NCI-H1436 treated with DMSO at 0.1 percent for 48 hours (cell line): ENCODE data around the gene MXD1.

Experiments used
- DNase-seq: peaks from one replicate; lab custom pipeline; 2025; lab: John Stamatoyannopoulos, UW

The MXD1 gene

DNA sequence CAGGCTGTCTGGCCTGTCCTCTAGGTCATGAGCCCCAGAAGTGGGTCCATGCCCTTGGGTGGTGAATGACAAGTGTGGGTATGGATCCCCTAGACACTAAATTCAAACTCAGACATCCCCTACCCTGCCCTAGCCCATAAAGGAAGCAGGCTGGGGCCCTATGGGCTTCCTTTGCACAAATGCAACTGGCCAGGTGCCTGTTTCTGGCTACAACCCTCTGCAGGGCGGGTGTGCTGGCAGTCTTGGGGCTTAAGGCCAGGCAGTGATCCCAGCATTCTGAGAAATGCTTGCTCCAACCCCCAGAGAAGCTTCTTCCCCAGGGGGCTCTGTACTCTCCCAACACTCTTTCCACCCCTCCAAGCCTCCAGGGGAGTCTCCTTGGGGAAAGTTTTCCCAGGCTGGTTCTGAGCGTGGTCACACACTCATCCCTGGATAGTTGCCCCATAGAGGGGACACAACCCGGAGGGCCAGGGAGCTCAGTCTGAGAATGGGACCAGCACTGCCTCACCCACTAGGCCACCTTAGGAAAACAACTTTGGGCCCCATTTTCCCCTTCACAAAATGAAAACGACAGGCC, 63.1 kb downstream of the MXD1 start:
- DNase-seq, result no peak

DNA sequence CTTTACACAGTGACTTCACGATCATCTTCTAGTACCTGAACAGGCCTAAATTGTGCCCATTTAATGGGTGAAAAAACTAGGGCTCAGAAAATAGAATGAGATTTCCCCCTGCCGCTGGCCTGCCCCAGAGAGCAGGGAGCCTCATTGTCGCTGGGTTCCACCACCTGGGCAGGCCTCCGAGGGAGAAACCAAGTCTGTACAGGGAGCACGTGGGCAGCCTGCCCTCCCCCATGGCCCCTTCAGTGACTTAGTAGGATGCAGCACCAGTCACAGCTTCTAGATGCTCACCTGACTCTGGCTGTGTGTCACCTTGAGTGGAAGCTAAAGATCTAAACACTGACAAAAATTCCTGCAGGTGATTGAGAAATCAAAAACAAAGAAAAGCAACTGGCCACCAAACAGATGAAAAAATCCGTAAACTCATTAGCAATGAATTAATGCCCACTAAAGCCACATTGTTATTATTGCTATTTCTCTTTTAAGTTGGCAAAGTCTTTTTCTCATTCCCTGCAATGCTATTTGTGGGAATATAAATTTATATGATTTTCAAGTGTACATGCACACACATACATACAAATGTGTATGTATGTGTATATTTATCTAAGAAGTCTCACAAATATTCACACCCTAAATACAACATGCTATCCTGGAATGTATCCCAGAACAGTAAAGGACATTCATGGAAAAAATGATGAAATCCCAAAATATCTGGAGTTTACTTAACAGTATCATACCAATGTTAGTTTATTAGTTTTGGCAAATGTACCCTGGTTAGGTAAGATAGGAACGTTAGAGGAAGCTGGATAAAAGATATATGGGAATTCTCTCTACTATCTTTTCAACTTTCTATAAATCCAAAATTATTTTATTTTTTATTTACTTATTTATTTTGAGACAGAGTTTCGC, 65.2 kb downstream of the MXD1 start:
- DNase-seq, result no peak

DNA sequence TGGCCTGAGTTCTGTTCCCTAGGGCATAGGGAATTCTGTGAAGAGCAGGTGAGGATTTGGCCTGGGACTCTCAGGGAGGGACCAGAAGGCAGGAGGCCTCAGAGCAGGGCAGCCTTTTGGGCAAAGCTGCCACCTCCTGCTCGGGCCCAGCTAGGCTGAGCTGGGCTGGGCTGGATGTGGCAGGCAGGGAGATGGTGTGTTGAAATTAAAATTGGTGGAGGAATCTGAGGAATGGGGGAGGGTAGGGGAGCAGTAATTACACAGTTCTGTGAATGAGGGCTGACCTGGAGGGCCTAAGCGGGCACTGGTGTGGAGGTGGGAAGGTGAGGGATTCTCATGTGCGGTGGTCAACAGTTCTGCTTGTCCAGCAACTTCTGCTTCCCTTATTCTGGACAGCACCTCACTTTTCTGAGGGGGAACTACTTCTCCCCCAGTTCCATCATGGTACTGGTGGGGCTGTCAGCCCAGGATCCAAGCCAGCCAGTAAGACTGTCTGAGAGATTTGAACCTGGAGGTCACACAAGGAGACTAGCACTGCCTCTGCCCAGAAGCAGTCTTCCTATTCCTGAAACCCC, 68.6 kb downstream of the MXD1 start:
- no peak for DNase-seq

GRCh38 chr2:69985216-69985615, 70.3 kb downstream of the MXD1 start:
- no peak for DNase-seq

GRCh38 chr2:69985688-69986087, 70.8 kb downstream of the MXD1 start:
- DNase-seq, result no peak

DNA sequence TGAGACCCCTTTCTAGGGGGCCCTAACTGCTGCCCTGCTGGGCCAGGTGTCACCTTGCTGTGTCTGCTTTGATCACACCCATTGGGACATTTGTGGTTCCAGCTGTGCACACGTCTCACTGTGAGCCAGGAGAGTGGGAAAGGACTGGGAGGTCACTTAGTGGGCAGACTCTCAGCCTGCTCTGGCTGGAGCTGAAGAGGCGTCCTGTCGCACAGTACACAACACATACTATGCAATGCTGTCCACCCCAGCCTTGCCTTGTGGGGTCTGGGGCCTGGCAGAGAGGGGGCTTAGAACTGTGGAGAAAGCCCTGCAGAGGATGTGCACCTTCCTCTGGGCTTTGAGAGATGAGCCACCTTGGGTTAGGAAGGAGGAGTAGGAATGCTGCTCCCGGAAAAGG, 71.8 kb downstream of the MXD1 start:
- no peak for DNase-seq

DNA sequence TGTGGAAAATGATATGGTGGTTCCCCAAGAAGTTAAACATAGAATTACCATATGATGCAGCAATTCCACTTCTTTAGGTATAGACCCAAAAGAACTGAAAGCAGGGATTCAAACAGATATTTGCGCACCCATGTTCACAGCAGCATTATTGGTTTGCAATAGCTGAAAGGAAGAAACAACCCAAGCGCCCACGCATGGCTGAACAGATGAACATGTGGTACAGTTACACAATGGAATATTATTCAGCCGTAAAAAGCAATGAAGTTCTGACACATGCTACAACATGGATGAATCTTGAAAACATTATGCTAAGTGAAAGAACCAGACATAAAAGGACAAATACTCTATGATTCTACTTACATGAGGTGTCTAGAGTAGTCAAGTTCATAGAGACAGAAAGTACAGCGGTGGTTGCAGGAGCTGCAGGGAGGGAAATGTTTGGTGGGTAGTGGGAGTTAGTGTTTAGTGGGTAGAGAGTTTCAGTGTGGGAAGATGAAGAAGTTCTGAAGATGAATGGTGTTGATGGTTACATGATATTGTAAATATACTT, 73.3 kb downstream of the MXD1 start:
- DNase-seq, result no peak

DNA sequence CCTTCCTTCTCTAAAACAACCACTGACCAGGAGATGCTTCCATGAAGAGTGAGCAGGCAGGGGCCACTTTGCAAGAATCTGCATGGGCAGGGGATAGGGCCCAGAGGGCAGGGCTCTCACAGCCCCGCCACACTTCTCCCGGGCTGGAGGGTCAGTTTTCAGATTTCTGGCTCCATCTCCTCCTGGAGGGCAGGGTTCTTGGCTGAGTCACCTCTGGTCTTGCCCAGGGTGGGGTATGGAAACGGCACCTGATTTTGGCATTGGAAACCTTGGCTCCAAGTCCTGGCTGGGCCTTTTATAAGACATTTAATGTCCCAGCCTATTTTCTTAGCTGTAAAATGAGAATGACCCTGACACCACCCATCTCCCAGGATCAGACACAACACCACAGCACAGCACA, 74.1 kb downstream of the MXD1 start:
- DNase-seq, result no peak

DNA sequence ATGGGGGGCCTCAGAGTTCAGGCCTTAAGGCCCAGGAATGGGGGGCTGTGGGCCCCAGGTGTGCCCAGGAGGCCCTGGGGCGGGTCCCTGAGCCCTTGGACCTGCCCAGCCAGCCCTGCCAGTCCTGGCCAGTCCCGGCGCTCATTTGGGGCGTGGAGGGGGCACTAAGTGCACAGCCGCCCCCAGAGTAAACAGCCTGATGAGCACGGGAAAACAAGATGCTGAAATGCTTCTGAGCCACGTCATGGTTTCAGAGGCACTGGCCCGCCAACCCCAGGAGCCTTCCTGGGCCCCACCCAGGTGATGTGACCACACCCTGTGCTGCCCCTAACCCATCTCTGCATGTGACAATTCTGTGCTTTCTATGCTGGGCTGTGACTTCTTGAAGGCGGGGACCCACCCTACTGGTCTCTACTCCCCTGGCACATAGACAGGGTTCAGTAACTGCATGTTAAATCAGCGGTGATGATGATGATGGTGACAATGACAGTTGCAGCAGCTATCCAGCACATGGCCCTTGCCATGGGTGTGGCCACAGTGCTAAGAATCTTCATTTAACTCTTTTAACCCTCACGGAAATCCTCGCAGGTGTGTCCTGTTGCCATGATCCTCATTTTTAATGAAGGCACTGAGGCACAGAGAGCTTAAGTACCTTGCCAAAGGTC, 74.7 kb downstream of the MXD1 start:
- DNase-seq, result no peak
